ENCODE data around the gene KRTAP2-3. TPM values are rescaled to one million over a fixed set of nuclear protein-coding genes. Genes with fewer than 3 reads are reported as not detected.
A peak's percentile ranks its signal among the peaks of the same experiment; 100 is the strongest.

The KRTAP2-3 gene
- total RNA-seq, 1 donor from 2014 or later = 7.1 TPM

GRCh38 chr17:41026715-41027471 lies 33.0 kb downstream of the KRTAP2-3 start, which contains the start of gene KRTAP1-5:
Gene KRTAP1-5, minus strand, starts transcription at chr17:41027208. Its CDS starts 53 bp downstream, at chr17:41027155.
- DNase-seq (ENCODE audit: low read depth) = peak; percentile 74
- no peaks in the 10 kb centered on the region for H3K9me3 ChIP-seq (ENCODE audit: insufficient read depth, low read depth, low read length)
- no peak within 1 kb of the TSS for H3K4me2 ChIP-seq (ENCODE audit: low read length)
- no peak for TF ChIP-seq EZH2 (IDR thresholded peaks at IDR 0.05; ENCODE audit: insufficient read depth, low read length)
- no peak for TF ChIP-seq CTCF (IDR thresholded peaks at IDR 0.05; ENCODE audit: insufficient read depth, low read depth, low read length)
- H3K4me3 ChIP-seq (ENCODE audit: insufficient read depth, low read depth, low read length) = no peak within 1 kb of the TSS
- no peak within 1 kb of the TSS for H3K27ac Mint-ChIP-seq (ENCODE audit: unreplicated experiment)
- H3K4me1 Mint-ChIP-seq (ENCODE audit: low read depth, unreplicated experiment) = peaks cover 1% of the 10 kb centered on the region
- H2AFZ ChIP-seq (ENCODE audit: low read depth, low read length) = no peak within 1 kb of the TSS
- no peaks in the 10 kb centered on the region for H3K27me3 Mint-ChIP-seq (ENCODE audit: low read depth, unreplicated experiment)
- FAIRE-seq = peak; percentile 88
- no peaks in the 10 kb centered on the region for H4K20me1 ChIP-seq (ENCODE audit: insufficient read depth, low read length)
- H3K27me3 ChIP-seq (ENCODE audit: insufficient read depth, low read length) = no peaks in the 10 kb centered on the region
- no peak within 1 kb of the TSS for H3K27ac ChIP-seq (ENCODE audit: low read depth, low read length)
- H3K9me3 Mint-ChIP-seq (ENCODE audit: unreplicated experiment) = no peaks in the 10 kb centered on the region
- H3K79me2 ChIP-seq (ENCODE audit: insufficient read depth, low read length) = no peaks in the 10 kb centered on the region
- H3K9ac ChIP-seq (ENCODE audit: low read length) = no peak within 1 kb of the TSS
- H3K4me3 Mint-ChIP-seq (ENCODE audit: unreplicated experiment) = no peak within 1 kb of the TSS
- no peaks in the 10 kb centered on the region for H3K36me3 Mint-ChIP-seq (ENCODE audit: low read depth, unreplicated experiment)
- no peaks in the 10 kb centered on the region for H3K36me3 ChIP-seq (ENCODE audit: insufficient read depth, low read length)
- peaks cover 5% of the 10 kb centered on the region for H3K4me1 ChIP-seq (ENCODE audit: insufficient read depth, low read length)

- Histone ChIP-seq H3K9me3 (ENCODE audit: insufficient read depth, low read depth, low read length) (no peaks in the 10 kb centered on the region), H3K27ac (ENCODE audit: low read depth, low read length) (no peak overlapping the region), H3K79me2 (ENCODE audit: insufficient read depth, low read length) (no peaks in the 10 kb centered on the region), H2AFZ (ENCODE audit: low read depth, low read length) (no peak overlapping the region), H3K4me3 (ENCODE audit: insufficient read depth, low read depth, low read length) (no peak overlapping the region), H3K36me3 (ENCODE audit: insufficient read depth, low read length) (no peaks in the 10 kb centered on the region), H3K27me3 (ENCODE audit: insufficient read depth, low read length) (no peaks in the 10 kb centered on the region), H3K4me2 (ENCODE audit: low read length) (no peak overlapping the region), H4K20me1 (ENCODE audit: insufficient read depth, low read length) (no peaks in the 10 kb centered on the region), H3K4me1 (ENCODE audit: insufficient read depth, low read length) (peaks cover 5% of the 10 kb centered on the region), H3K9ac (ENCODE audit: low read length) (no peak overlapping the region)
- Mint-ChIP-seq H3K36me3 (ENCODE audit: low read depth, unreplicated experiment) (no peaks in the 10 kb centered on the region), H3K27ac (ENCODE audit: unreplicated experiment) (no peak overlapping the region), H3K9me3 (ENCODE audit: unreplicated experiment) (no peaks in the 10 kb centered on the region), H3K4me1 (ENCODE audit: low read depth, unreplicated experiment) (peaks cover 1% of the 10 kb centered on the region), H3K4me3 (ENCODE audit: unreplicated experiment) (no peak overlapping the region), H3K27me3 (ENCODE audit: low read depth, unreplicated experiment) (no peaks in the 10 kb centered on the region)
- no peak for TF ChIP-seq EZH2 (IDR thresholded peaks at IDR 0.05; ENCODE audit: insufficient read depth, low read length)
- TF ChIP-seq CTCF (IDR thresholded peaks at IDR 0.05; ENCODE audit: insufficient read depth, low read depth, low read length) = no peak
- FAIRE-seq (no peak), DNase-seq (ENCODE audit: low read depth) (no peak)
Observed at GRCh38 chr17:41024697-41025096, 35.2 kb downstream of the KRTAP2-3 start.

GRCh38 chr17:41020336-41020735 lies 39.6 kb downstream of the KRTAP2-3 start:
- DNase-seq (ENCODE audit: low read depth) (no peak), FAIRE-seq (no peak)
- H3K27ac ChIP-seq (ENCODE audit: low read depth, low read length) = no peak overlapping the region
- Mint-ChIP-seq H3K4me3 (ENCODE audit: unreplicated experiment) (no peak overlapping the region), H3K27ac (ENCODE audit: unreplicated experiment) (no peak overlapping the region), H3K27me3 (ENCODE audit: low read depth, unreplicated experiment) (no peaks in the 10 kb centered on the region), H3K9me3 (ENCODE audit: unreplicated experiment) (no peaks in the 10 kb centered on the region), H3K4me1 (ENCODE audit: low read depth, unreplicated experiment) (peaks cover 1% of the 10 kb centered on the region), H3K36me3 (ENCODE audit: low read depth, unreplicated experiment) (no peaks in the 10 kb centered on the region)
- H3K36me3 ChIP-seq (ENCODE audit: insufficient read depth, low read length) = no peaks in the 10 kb centered on the region
- H3K4me1 ChIP-seq (ENCODE audit: insufficient read depth, low read length) = no peaks in the 10 kb centered on the region
- no peaks in the 10 kb centered on the region for H3K9me3 ChIP-seq (ENCODE audit: insufficient read depth, low read depth, low read length)
- no peak overlapping the region for H3K9ac ChIP-seq (ENCODE audit: low read length)
- H3K27me3 ChIP-seq (ENCODE audit: insufficient read depth, low read length) = no peaks in the 10 kb centered on the region
- H3K4me2 ChIP-seq (ENCODE audit: low read length) = no peak overlapping the region
- H2AFZ ChIP-seq (ENCODE audit: low read depth, low read length) = no peak overlapping the region
- H4K20me1 ChIP-seq (ENCODE audit: insufficient read depth, low read length) = no peaks in the 10 kb centered on the region
- H3K4me3 ChIP-seq (ENCODE audit: insufficient read depth, low read depth, low read length) = no peak overlapping the region
- TF ChIP-seq CTCF (IDR thresholded peaks at IDR 0.05; ENCODE audit: insufficient read depth, low read depth, low read length) = no peak
- no peak for TF ChIP-seq EZH2 (IDR thresholded peaks at IDR 0.05; ENCODE audit: insufficient read depth, low read length)
- H3K79me2 ChIP-seq (ENCODE audit: insufficient read depth, low read length) = no peaks in the 10 kb centered on the region
